SU-DHL-6 (cell line): ENCODE data around the gene FFAR3.

Source experiments
- H2AFZ ChIP-seq: fragments of 200-600 bp; sonication (generic); 2 replicates; pipeline ENCODE4 v1.6.1; 2014; ENCODE audit warnings: low read depth, mild to moderate bottlenecking, moderate library complexity, mixed read lengths, antibody characterized with exemption, low read length; ENCODE audit not compliant: severe bottlenecking
- H3F3A ChIP-seq: fragments of 200-600 bp; shearing (Covaris generic); 2 replicates; pipeline ENCODE4 v1.6.0; 2016; ENCODE audit warnings: antibody characterized with exemption, mild to moderate bottlenecking; ENCODE audit not compliant: insufficient read depth
- H3K27ac ChIP-seq: fragments of 200-600 bp; sonication (generic); 2 replicates; pipeline ENCODE4 v1.5.1; 2016; ENCODE audit warnings: low read depth, mild to moderate bottlenecking, low read length, moderate library complexity, mixed read lengths
- H3K27me3 ChIP-seq: fragments of 200-600 bp; sonication (generic), shearing (Covaris generic); 2 replicates; pipeline ENCODE4 v1.6.0; 2014; ENCODE audit warnings: mild to moderate bottlenecking, low read length
- H3K36me3 ChIP-seq: fragments of 200-600 bp; sonication (generic); 2 replicates; pipeline ENCODE4 v1.6.1; 2014; ENCODE audit warnings: mild to moderate bottlenecking, low read length, mixed read lengths
- H3K4me2 ChIP-seq: fragments of 300-600, 200-600 bp; shearing (Covaris generic), sonication (generic); 2 replicates; pipeline ENCODE4 v1.6.0; 2014; ENCODE audit warnings: low read length, low read depth, mild to moderate bottlenecking; ENCODE audit not compliant: poor library complexity, severe bottlenecking
- H3K4me3 ChIP-seq: fragments of 200-600 bp; sonication (generic); 2 replicates; pipeline ENCODE4 v1.5.1; 2014; ENCODE audit warnings: antibody characterized with exemption, low read length, mild to moderate bottlenecking, mixed read lengths; ENCODE audit not compliant: insufficient read depth, poor library complexity, severe bottlenecking
- H3K79me2 ChIP-seq: fragments of 200-600 bp; sonication (generic); 2 replicates; pipeline ENCODE4 v1.6.1; 2014; ENCODE audit warnings: mild to moderate bottlenecking, low read length, moderate library complexity; ENCODE audit not compliant: insufficient read depth
- H3K9ac ChIP-seq: fragments of 200-600 bp; sonication (generic); 2 replicates; pipeline ENCODE4 v1.7.0; 2014; ENCODE audit warnings: mild to moderate bottlenecking, low read length
- H3K9me2 ChIP-seq: fragments of 200-600 bp; sonication (generic); replicated peaks from 2 replicates; pipeline ENCODE4 v1.6.1; 2014; ENCODE audit warnings: low read length; ENCODE audit not compliant: insufficient read depth
- H3K9me3 ChIP-seq: fragments of 200-600 bp; sonication (generic); 2 replicates; pipeline ENCODE4 v1.6.1; 2014; ENCODE audit warnings: low read length, mixed read lengths; ENCODE audit not compliant: insufficient read depth
- H4K20me1 ChIP-seq: fragments of 200-600 bp; sonication (generic); 2 replicates; pipeline ENCODE4 v1.6.1; 2014; ENCODE audit warnings: low read depth, mild to moderate bottlenecking, antibody characterized with exemption, low read length, moderate library complexity, mixed read lengths
- CTCF ChIP-seq: fragments of 200-600 bp; sonication (generic); IDR thresholded peaks from one replicate; pipeline ENCODE4 v1.5.1; 2017; ENCODE audit warnings: antibody characterized with exemption, mild to moderate bottlenecking, low read length, moderate library complexity; ENCODE audit not compliant: insufficient read depth, poor library complexity, severe bottlenecking
- EZH2phosphoT487 ChIP-seq: fragments of 200-600 bp; sonication (generic), shearing (Covaris generic); conservative IDR thresholded peaks from 2 replicates; pipeline ENCODE4 v1.6.1; 2018; ENCODE audit warnings: mild to moderate bottlenecking, antibody characterized with exemption, low read length, moderate library complexity, mixed read lengths

Gene FFAR3

GRCh38 chr19:35318679-35319448 lies 39.4 kb upstream of the FFAR3 start:
- Histone ChIP-seq H2AFZ (no peak overlapping the region), H3K27ac (no peak overlapping the region)

GRCh38 chr19:35320065-35320713 lies 38.1 kb upstream of the FFAR3 start:
- Histone ChIP-seq H3K79me2 (no peaks in the 10 kb centered on the region), H3K9me3 (peaks cover 10% of the 10 kb centered on the region; the same call in 1 of the 2 replicates), H3K4me3 (peak overlapping the region; percentile 19), H4K20me1 (no peaks in the 10 kb centered on the region), H3K27me3 (no peaks in the 10 kb centered on the region), H3K36me3 (no peaks in the 10 kb centered on the region), H3K9ac (peak overlapping the region; percentile 42), H3K9me2 (no peaks in the 10 kb centered on the region), H2AFZ (peak overlapping the region; percentile 14), H3K4me2 (peak overlapping the region; percentile 57), H3K27ac (peak overlapping the region; percentile 68), H3F3A (peaks cover 34% of the 10 kb centered on the region)
- no peak for TF ChIP-seq CTCF
- no peak for TF ChIP-seq EZH2phosphoT487

More at GRCh38 chr19:35318679-35319448, 39.4 kb upstream of the FFAR3 start:
- no peak for TF ChIP-seq EZH2phosphoT487
- no peak overlapping the region for H3K4me2 ChIP-seq
- peaks cover 10% of the 10 kb centered on the region; the same call in 1 of the 2 replicates for H3K9me3 ChIP-seq
- no peaks in the 10 kb centered on the region for H3K36me3 ChIP-seq
- no peaks in the 10 kb centered on the region for H3K79me2 ChIP-seq
- peaks cover 20% of the 10 kb centered on the region for H3F3A ChIP-seq
- H3K9me2 ChIP-seq, result no peaks in the 10 kb centered on the region
- no peak overlapping the region for H3K4me3 ChIP-seq
- H4K20me1 ChIP-seq, result no peaks in the 10 kb centered on the region
- no peak overlapping the region for H3K9ac ChIP-seq
- H3K27me3 ChIP-seq, result no peaks in the 10 kb centered on the region

- Histone ChIP-seq H3K4me2 (peak overlapping the region; percentile 57), H4K20me1 (no peaks in the 10 kb centered on the region), H3K27me3 (no peaks in the 10 kb centered on the region), H3K9me3 (peaks cover 10% of the 10 kb centered on the region; the same call in 1 of the 2 replicates), H2AFZ (no peak overlapping the region), H3K27ac (peak overlapping the region; percentile 68), H3F3A (peaks cover 45% of the 10 kb centered on the region), H3K36me3 (no peaks in the 10 kb centered on the region), H3K9me2 (no peaks in the 10 kb centered on the region), H3K4me3 (no peak overlapping the region), H3K9ac (no peak overlapping the region), H3K79me2 (no peaks in the 10 kb centered on the region)
- TF ChIP-seq CTCF, result no peak
- no peak for TF ChIP-seq EZH2phosphoT487
Measured at GRCh38 chr19:35321291-35321690, 37.0 kb upstream of the FFAR3 start.
